Parathyroid adenoma (tissue), 2 donors: ENCODE data around the gene CAPZA1.

ENCODE experiments used
- H2AFZ ChIP-seq: fragments of 300-600 bp; sonication (generic); one replicate; pipeline ENCODE4 v1.7.0; 2017; ENCODE audit warnings: antibody characterized with exemption, mild to moderate bottlenecking
- H3K27ac ChIP-seq: fragments of 300-600 bp; sonication (generic); one replicate; pipeline ENCODE4 v1.7.0; 2017
- H3K27me3 ChIP-seq: fragments of 300-600 bp; sonication (generic); one replicate; pipeline ENCODE4 v1.7.0; 2017; ENCODE audit warnings: low read length; ENCODE audit not compliant: control insufficient read depth, insufficient read depth
- H3K36me3 ChIP-seq: fragments of 300-600 bp; sonication (generic); one replicate; pipeline ENCODE4 v1.7.0; 2017; ENCODE audit warnings: low read length; ENCODE audit not compliant: control insufficient read depth, insufficient read depth
- H3K4me1 ChIP-seq: fragments of 300-600 bp; sonication (generic); one replicate; pipeline ENCODE4 v1.7.0; 2017; ENCODE audit warnings: control low read depth
- H3K4me2 ChIP-seq: fragments of 300-600 bp; sonication (generic); one replicate; pipeline ENCODE4 v1.7.0; 2017; ENCODE audit warnings: low read length
- H3K4me3 ChIP-seq: fragments of 300-600 bp; sonication (generic); one replicate; pipeline ENCODE4 v1.7.0; 2017; ENCODE audit warnings: low read depth, low read length
- H3K79me2 ChIP-seq: fragments of 300-600 bp; sonication (generic); one replicate; pipeline ENCODE4 v1.7.0; 2017; ENCODE audit warnings: control low read depth
- H3K9ac ChIP-seq: fragments of 300-600 bp; sonication (generic); one replicate; pipeline ENCODE4 v1.7.0; 2017; ENCODE audit warnings: mild to moderate bottlenecking
- H3K9me3 ChIP-seq: fragments of 300-600 bp; sonication (generic); one replicate; pipeline ENCODE4 v1.7.0; 2017; ENCODE audit warnings: low read length; ENCODE audit not compliant: control insufficient read depth
- TF ChIP-seq, protein P1 (sequence below): fragments of 300-600 bp; sonication (generic); IDR thresholded peaks from one replicate; pipeline ENCODE4 v1.7.0; 2017; ENCODE audit warnings: antibody characterized with exemption, mild to moderate bottlenecking
- donor health status: primary hyperparathyroidism.

Gene CAPZA1

DNA sequence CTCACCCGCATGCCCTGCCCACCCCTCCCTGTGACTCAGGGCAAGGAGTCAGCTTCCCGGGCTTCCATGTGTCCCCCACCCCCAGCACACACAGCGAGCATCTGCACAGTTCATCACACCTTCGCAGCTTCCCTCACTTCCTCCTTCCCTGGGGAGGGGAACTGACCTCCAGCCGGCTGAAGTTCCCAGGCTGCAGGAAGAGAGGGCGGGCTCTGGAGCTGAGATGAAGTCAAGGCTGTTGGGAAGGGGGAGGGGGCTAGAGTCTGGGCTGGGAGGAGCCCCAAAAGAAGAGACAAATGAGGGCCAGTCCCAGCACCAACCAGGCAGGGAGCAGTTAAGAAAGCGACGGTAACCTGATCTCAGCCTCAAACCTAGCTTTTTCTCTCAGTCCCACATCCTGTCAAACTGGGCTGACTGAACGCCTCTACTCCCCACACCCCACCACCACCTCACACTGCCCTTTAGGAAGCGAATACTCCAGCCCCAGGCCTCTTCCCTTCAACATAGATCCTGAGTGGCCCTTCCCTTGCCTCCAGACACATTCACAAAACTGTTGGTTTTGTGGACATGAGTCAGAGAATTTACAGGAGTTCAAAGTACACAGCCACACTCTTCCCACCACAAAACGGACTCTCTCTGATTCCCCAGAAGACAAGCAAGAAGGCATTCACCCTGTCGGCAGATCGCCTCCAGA is 85.4 kb downstream of the CAPZA1 start:
- Histone ChIP-seq H2AFZ (peak overlapping the region; percentile 20), H3K36me3 (no peaks in the 10 kb centered on the region), H3K79me2 (peaks cover 2% of the 10 kb centered on the region), H3K4me2 (peak overlapping the region; percentile 95), H3K9ac (peak overlapping the region; percentile 46), H3K4me1 (peaks cover 39% of the 10 kb centered on the region), H3K27ac (peak overlapping the region; percentile 98), H3K9me3 (no peaks in the 10 kb centered on the region), H3K4me3 (peak overlapping the region; percentile 94), H3K27me3 (no peaks in the 10 kb centered on the region)
- TF ChIP-seq, protein P1, sequence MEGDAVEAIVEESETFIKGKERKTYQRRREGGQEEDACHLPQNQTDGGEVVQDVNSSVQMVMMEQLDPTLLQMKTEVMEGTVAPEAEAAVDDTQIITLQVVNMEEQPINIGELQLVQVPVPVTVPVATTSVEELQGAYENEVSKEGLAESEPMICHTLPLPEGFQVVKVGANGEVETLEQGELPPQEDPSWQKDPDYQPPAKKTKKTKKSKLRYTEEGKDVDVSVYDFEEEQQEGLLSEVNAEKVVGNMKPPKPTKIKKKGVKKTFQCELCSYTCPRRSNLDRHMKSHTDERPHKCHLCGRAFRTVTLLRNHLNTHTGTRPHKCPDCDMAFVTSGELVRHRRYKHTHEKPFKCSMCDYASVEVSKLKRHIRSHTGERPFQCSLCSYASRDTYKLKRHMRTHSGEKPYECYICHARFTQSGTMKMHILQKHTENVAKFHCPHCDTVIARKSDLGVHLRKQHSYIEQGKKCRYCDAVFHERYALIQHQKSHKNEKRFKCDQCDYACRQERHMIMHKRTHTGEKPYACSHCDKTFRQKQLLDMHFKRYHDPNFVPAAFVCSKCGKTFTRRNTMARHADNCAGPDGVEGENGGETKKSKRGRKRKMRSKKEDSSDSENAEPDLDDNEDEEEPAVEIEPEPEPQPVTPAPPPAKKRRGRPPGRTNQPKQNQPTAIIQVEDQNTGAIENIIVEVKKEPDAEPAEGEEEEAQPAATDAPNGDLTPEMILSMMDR: no peak

DNA sequence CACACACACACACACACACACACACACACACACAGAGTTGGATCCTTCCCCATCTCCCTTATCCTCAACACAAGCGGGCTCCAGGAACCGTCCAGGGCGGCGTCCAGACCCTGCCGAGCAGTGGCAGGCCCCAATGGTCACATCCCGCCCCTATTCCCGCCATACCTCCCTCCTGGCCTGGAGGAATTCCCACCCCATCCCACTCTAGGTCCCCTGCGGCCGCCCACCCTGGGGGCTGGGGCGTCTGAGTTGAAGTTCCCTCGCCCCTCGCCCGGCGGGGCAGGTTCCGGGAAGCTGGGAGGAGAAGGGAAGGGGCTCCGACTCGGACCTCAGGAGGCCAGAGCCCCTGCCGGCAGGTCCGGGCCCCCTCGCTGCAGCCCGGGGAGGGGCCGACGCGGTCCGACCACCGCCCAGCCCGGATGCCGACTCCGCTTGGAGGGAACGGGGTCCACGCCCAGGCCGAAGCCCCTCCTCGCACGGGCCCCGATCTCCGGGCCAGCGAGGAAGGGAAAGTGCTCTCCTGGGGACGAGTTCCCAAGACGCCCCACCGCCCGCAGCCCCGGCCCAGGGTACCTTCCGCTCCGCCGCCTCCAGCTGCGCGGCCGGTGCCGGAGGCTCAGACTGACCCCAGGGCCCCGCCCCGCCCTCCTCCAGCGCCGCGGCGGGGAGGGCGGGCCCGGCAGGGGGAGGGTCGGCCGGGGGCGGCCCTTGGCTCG is 87.0 kb downstream of the CAPZA1 start, which contains the start of gene RHOC:
Gene RHOC, minus strand, starts transcription at position 623 of the 716 bp plus-strand sequence. CDS start 3,328 bp downstream, outside the sequence.
- Histone ChIP-seq H3K9ac (peak within 1 kb of the TSS; percentile 96), H3K27ac (peak within 1 kb of the TSS; percentile 98), H3K4me3 (peak within 1 kb of the TSS; percentile 94), H3K36me3 (no peaks in the 10 kb centered on the region), H3K4me2 (peak within 1 kb of the TSS; percentile 95), H3K9me3 (no peaks in the 10 kb centered on the region), H3K4me1 (peaks cover 24% of the 10 kb centered on the region), H3K79me2 (peaks cover 2% of the 10 kb centered on the region), H3K27me3 (no peaks in the 10 kb centered on the region), H2AFZ (peak within 1 kb of the TSS; percentile 93)
- TF ChIP-seq, protein P1: no peak

DNA sequence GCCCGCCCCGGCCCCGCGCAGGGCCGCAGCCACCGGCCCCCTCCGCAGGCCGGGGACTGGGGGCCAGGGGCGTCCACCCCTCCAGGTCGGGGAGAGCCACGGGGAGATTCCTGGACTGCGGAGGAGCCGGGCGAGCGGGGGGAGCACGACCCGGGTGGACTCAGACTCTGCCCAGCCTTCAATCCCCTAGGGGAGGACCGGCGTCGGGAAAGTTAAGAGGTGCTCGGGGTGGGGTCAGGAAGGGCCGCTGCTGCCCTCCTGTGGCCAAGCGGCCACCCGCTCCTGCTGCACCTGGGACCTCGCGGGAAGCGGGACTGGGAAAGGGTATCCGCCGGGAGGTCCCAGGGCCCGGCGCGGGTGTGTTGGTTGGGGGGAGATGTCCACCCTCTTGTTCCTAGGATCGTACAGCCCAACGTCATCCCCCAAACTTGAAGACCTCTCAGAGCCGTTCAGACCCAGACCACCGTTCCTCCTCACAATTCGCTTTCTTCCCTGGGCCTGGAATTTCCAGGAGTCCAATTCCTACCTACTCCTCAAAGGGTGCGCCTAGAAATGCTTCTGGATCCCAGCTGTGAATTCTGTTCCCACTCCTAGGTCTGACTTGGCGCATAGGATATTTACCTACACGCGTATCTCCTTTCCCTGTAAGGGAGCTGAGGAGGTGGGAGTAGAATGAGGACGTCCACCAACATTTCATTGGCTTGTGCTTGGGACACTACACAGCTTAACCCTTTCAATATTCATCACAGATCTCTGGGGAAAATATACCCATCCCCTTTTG is 87.8 kb downstream of the CAPZA1 start:
- Histone ChIP-seq H3K27ac (peak overlapping the region; percentile 62), H2AFZ (peak overlapping the region; percentile 93), H3K9me3 (no peaks in the 10 kb centered on the region), H3K79me2 (peaks cover 2% of the 10 kb centered on the region), H3K9ac (no peak overlapping the region), H3K4me2 (peak overlapping the region; percentile 67), H3K4me1 (peaks cover 22% of the 10 kb centered on the region), H3K4me3 (peak overlapping the region; percentile 94), H3K36me3 (no peaks in the 10 kb centered on the region), H3K27me3 (no peaks in the 10 kb centered on the region)
- TF ChIP-seq, protein P1: peak; percentile 82

DNA sequence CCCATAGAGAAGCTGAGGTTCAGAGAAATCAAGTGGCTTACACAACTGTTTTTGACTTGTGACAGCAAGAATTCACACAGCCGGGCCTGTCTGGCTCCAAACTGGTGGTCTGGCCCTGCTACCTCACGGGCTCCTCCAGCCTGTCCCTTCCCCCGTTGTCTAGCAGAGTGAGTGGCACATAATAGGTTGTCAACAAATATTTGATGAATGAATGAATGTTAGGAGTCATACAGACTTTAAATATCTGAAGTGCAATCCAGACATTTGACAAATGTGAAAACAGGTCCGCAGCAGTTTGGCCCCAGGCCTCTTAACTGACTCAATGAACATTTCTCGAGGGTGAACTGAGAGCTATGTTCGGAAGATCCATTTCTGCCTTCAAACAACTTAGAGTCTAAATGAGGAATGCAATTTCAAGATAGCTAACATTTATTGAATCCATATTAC is 88.4 kb downstream of the CAPZA1 start:
- Histone ChIP-seq H3K9me3 (no peaks in the 10 kb centered on the region), H3K4me2 (no peak overlapping the region), H3K27ac (peak overlapping the region; percentile 62), H3K27me3 (no peaks in the 10 kb centered on the region), H3K9ac (no peak overlapping the region), H3K4me3 (no peak overlapping the region), H3K4me1 (peaks cover 16% of the 10 kb centered on the region), H3K79me2 (peaks cover 2% of the 10 kb centered on the region), H3K36me3 (no peaks in the 10 kb centered on the region), H2AFZ (peak overlapping the region; percentile 93)
- TF ChIP-seq, protein P1: no peak
